OCI-LY7 (cell line): ENCODE data around the gene SLC16A14.

Experiments used
- CTCF ChIP-seq: fragments of 200-600 bp; sonication (generic); conservative IDR thresholded peaks from 2 replicates; pipeline ENCODE4 v1.5.1; 2014; ENCODE audit warnings: mild to moderate bottlenecking, antibody characterized with exemption, low read length, moderate library complexity, mixed read lengths
- EZH2phosphoT487 ChIP-seq: fragments of 200-600 bp; sonication (generic); IDR thresholded peaks from 2 replicates; pipeline ENCODE4 v1.6.1; 2018; ENCODE audit warnings: low read depth, borderline replicate concordance, mild to moderate bottlenecking, mixed run types, antibody characterized with exemption, low read length, moderate library complexity, mixed read lengths

- TF ChIP-seq CTCF (no peak), EZH2phosphoT487 (no peak)
Measured at GRCh38 chr2:230090967-230091366, 22.2 kb upstream of the SLC16A14 start.
